Osteocyte (in vitro differentiated cells): ENCODE data around the gene VWA7. TPM values are rescaled to one million over a fixed set of nuclear protein-coding genes. Genes with fewer than 3 reads are reported as not detected.

Experiments
- DNase-seq: peaks from one replicate; pipeline ENCODE4 v3.0.0; 2021; ENCODE audit warnings: mixed read lengths; ENCODE audit not compliant: unreplicated experiment; ENCODE audit errors: extremely low spot score
- H3K27ac Mint-ChIP-seq: one replicate; pipeline ENCODE4 v1.8.0; 2021; ENCODE audit warnings: mild to moderate bottlenecking, mixed read lengths; ENCODE audit not compliant: unreplicated experiment
- H3K27me3 Mint-ChIP-seq: one replicate; pipeline ENCODE4 v1.8.0; 2021; ENCODE audit warnings: mixed read lengths; ENCODE audit not compliant: unreplicated experiment
- H3K36me3 Mint-ChIP-seq: one replicate; pipeline ENCODE4 v1.8.0; 2021; ENCODE audit warnings: mixed read lengths; ENCODE audit not compliant: unreplicated experiment
- H3K4me1 Mint-ChIP-seq: one replicate; pipeline ENCODE4 v1.8.0; 2021; ENCODE audit warnings: mixed read lengths; ENCODE audit not compliant: unreplicated experiment
- H3K4me3 Mint-ChIP-seq: one replicate; pipeline ENCODE4 v1.8.0; 2021; ENCODE audit warnings: mild to moderate bottlenecking, moderate library complexity, mixed read lengths; ENCODE audit not compliant: unreplicated experiment
- H3K9me3 Mint-ChIP-seq: one replicate; pipeline ENCODE4 v1.8.0; 2021; ENCODE audit warnings: mixed read lengths; ENCODE audit not compliant: unreplicated experiment
- total RNA-seq: library from RNA; stranded (reverse); gene quantifications from 2 replicates; pipeline ENCODE4 v1.2.1, GENCODE V29; 2021
- TF ChIP-seq, protein P1 (sequence below): fragments of 200-600 bp; sonication (generic); IDR thresholded peaks from 2 replicates; pipeline ENCODE4 v1.5.0; 2021; ENCODE audit warnings: antibody characterized with exemption, mild to moderate bottlenecking, moderate library complexity

VWA7 gene
- total RNA-seq, 1 donor from 2014 or later, result 0.94 TPM

DNA sequence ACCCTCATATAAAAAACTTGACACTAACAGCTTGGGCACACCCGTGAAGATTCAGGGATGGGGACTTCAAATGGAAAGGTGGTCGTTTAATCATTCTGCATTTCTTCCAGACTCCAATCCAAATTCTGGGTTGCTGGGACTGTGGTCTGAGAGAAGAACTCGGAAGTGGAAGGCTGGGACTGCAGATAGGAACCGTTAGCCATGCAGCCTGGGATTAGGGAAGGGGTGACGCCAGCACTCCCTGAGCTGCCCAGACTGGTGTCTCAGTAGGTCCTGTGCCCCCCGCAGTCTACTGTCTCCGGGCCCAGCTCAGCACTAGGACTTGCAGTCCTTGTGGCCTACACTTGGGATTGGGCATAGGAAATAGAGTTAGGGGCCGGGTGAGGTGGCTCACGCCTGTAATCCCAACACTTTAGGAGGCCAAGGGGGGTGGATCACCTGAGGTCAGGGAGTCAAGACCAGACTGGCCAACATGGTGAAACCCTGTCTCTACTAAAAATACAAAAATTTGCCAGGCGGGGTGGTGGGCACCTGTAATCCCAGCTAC, 40.3 kb downstream of the VWA7 start:
- H3K36me3 Mint-ChIP-seq, result peaks cover 14% of the 10 kb centered on the region
- peak overlapping the region; percentile 99 for H3K4me3 Mint-ChIP-seq
- TF ChIP-seq, protein P1, sequence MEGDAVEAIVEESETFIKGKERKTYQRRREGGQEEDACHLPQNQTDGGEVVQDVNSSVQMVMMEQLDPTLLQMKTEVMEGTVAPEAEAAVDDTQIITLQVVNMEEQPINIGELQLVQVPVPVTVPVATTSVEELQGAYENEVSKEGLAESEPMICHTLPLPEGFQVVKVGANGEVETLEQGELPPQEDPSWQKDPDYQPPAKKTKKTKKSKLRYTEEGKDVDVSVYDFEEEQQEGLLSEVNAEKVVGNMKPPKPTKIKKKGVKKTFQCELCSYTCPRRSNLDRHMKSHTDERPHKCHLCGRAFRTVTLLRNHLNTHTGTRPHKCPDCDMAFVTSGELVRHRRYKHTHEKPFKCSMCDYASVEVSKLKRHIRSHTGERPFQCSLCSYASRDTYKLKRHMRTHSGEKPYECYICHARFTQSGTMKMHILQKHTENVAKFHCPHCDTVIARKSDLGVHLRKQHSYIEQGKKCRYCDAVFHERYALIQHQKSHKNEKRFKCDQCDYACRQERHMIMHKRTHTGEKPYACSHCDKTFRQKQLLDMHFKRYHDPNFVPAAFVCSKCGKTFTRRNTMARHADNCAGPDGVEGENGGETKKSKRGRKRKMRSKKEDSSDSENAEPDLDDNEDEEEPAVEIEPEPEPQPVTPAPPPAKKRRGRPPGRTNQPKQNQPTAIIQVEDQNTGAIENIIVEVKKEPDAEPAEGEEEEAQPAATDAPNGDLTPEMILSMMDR, result no peak
- peaks cover 58% of the 10 kb centered on the region for H3K4me1 Mint-ChIP-seq
- H3K27ac Mint-ChIP-seq, result peak overlapping the region; percentile 96
- no peak for DNase-seq
- H3K9me3 Mint-ChIP-seq, result no peaks in the 10 kb centered on the region
- no peaks in the 10 kb centered on the region for H3K27me3 Mint-ChIP-seq

DNA sequence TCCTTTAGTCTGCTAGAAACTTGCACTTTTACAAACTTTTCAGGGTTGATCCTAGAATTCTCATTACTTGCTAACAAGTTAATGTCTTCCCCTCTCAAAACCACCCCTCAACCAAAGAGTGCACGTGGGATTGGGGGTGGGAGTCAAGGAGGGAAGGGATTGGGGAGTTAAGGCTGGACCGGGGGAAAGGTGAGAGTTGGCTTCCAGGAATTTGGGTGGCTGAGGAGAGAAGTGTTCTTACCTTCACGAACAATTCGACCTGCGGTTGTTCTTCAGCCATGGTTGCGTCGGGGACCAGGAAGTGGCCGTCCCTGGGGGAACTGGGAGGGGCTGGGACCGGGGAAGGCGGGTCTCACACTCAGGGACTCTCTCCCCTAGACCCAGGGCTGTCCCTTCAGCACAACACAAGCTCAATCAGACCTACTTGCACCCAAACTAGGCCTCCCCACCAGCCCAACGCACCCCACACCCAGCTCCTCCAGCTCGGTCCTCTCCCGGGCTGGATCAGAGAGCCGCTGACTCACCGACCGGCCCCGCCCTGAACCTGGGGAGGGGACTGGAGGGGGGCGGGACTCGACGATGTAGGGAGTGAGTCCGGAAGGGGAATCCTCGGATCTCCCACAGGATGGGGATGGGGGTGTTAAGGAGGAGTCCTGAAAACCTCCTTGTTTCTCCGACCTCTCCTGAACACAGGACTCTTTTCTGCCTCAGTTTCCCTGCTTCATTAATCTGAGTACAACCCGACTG, 40.9 kb downstream of the VWA7 start, which contains the start of gene CLIC1:
Gene CLIC1, minus strand, starts transcription at position 510 of the 747 bp plus-strand sequence. Its CDS starts 230 bp downstream, at position 280.
- H3K9me3 Mint-ChIP-seq, result no peaks in the 10 kb centered on the region
- H3K4me3 Mint-ChIP-seq, result peak within 1 kb of the TSS; percentile 99
- peaks cover 58% of the 10 kb centered on the region for H3K4me1 Mint-ChIP-seq
- peaks cover 16% of the 10 kb centered on the region for H3K36me3 Mint-ChIP-seq
- TF ChIP-seq, protein P1, result no peak
- peak within 1 kb of the TSS; percentile 96 for H3K27ac Mint-ChIP-seq
- peak; percentile 93 for DNase-seq
- H3K27me3 Mint-ChIP-seq, result no peaks in the 10 kb centered on the region

DNA sequence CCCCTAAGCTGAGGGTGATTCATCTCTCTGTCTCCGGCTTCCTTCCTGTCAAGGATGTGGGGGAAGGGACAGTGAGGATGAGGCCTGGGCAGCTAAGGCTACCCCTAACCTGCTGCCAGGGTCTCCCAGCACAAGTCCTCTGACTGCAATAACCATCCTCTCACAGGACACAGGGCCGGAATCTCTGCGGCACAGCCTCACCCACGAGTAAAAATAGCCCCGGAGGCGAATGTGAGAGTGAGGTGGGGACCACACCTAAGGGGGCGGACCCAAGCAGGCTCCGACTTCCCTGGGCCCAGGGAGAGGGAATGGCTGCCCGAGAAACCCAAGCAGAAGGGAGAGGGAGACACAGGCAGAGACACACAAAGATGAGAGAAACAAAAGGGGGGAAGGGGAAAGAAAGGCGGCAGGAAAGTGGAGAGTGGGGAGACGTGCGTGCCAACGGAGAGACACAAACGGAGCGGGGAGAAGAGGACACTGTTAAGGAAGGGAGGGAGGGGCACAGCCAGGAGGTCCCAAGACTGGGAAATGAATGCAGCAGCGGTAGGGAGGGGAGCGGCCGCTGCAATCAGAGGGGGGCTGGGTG, 42.2 kb downstream of the VWA7 start:
- no peak for DNase-seq
- H3K4me1 Mint-ChIP-seq, result peaks cover 61% of the 10 kb centered on the region
- no peaks in the 10 kb centered on the region for H3K27me3 Mint-ChIP-seq
- H3K4me3 Mint-ChIP-seq, result peak overlapping the region; percentile 99
- H3K36me3 Mint-ChIP-seq, result peaks cover 21% of the 10 kb centered on the region
- peak overlapping the region; percentile 96 for H3K27ac Mint-ChIP-seq
- no peaks in the 10 kb centered on the region for H3K9me3 Mint-ChIP-seq
- TF ChIP-seq, protein P1, result no peak

DNA sequence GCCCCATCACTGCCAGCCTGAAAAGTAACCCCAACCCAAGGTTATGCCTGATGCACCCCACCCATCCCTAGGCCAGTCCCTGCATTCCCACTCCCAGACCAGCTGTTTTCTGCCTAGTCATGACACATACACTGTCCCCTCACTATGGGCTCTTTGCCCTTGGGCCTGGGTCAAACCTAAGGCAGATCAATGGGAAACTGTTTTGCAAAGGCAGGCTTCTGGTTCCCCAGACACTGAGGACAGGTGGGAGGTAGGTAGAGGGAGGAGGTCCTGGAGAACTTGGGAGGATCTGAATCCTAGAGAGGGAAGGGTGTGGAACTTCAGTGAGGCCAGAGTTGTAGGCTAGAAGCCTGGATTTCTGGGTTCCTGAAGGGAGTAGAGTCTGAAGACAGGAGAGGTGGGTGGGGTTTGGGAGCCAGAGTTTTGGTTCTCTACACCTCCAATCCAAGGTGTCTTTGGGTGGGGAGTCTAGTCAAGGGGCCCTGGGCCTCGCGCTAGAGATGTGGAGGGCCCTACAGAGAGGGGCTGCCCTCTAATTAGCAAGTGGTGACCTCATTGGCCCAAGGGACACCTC, 42.8 kb downstream of the VWA7 start:
- Mint-ChIP-seq H3K4me3 (peak overlapping the region; percentile 99), H3K27me3 (no peaks in the 10 kb centered on the region), H3K4me1 (peaks cover 58% of the 10 kb centered on the region), H3K36me3 (peaks cover 21% of the 10 kb centered on the region), H3K27ac (peak overlapping the region; percentile 96), H3K9me3 (no peaks in the 10 kb centered on the region)
- TF ChIP-seq, protein P1, result no peak
- DNase-seq, result no peak

DNA sequence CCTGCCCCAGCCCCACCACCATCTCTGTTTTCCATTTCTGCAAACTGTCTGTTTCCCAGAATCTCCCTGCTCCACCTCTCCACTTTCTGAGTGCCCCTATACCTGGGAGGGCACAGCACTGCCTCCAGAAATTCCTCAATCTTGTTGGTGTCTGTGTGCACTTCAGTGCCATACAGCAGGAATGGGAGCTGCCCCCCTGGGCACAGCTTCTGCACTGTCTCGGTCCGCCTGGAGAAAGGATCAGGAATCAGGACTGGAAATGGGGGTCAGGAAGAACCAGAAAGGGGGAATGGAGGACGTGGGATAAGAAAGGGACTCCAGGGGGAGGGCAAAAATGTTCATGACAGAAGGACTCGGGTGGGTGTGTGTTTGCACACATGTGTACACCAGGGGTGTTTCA, 43.4 kb downstream of the VWA7 start:
- peak overlapping the region; percentile 99 for H3K4me3 Mint-ChIP-seq
- H3K4me1 Mint-ChIP-seq, result peaks cover 61% of the 10 kb centered on the region
- H3K9me3 Mint-ChIP-seq, result no peaks in the 10 kb centered on the region
- H3K27me3 Mint-ChIP-seq, result no peaks in the 10 kb centered on the region
- peaks cover 21% of the 10 kb centered on the region for H3K36me3 Mint-ChIP-seq
- peak overlapping the region; percentile 96 for H3K27ac Mint-ChIP-seq
- no peak for DNase-seq
- TF ChIP-seq, protein P1, result no peak
